Measurements from ENCODE around the gene GLIPR2.

GLIPR2 gene

DNA sequence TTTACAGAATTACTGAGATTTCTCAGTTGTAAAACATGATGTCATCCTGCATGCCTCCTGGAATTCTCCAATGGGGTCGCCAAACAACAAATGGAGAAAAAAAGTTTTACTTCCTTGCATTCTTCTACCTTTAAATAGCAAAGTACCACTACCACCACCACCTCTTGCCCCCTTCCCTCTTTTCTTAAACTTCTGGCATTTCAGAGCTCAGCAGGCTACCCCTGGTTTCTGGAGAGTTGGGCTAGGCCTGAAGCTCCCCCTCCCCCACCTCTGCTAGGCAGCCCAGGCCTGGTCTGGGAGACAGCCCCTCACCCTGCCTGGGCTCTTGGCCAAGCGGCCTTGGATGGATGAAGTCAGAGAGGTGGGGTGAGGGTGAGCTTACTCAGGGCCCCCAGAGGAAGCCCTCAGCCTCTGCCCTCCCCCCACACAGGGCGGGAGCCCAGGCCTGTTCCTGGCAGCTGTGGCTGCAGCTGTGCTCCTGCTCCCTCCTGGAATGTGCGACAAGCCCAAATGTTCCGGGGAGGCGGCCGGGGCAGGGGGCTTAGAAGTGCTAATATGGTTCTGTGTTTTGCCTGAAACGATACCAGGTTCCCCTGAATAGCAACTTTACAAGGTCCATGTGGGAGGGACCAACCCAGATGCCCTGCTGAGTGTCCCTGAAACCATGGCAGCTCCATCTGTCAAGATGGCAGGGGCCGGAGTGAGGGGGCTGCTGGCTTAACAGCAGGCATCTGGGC, 26.7 kb downstream of the GLIPR2 start:
- no peaks in the 10 kb centered on the region for H3K36me3 ChIP-seq (ENCODE audit: control insufficient read depth, insufficient read depth, low read length)
- H3K9me3 ChIP-seq (ENCODE audit: control insufficient read depth, insufficient read depth, low read length) = no peaks in the 10 kb centered on the region
- WGBS (ENCODE audit: insufficient coverage, insufficient read length) = no CpG with 5 or more reads among the region's 9 CpGs
- DNase-seq (ENCODE audit: low read depth, low spot score) = peak; percentile 79
- H3K4me3 ChIP-seq (ENCODE audit: low read length) = no peak overlapping the region
- no peak overlapping the region for H3K27ac ChIP-seq (ENCODE audit: low read length)
- peaks cover 10% of the 10 kb centered on the region for H3K4me1 ChIP-seq (ENCODE audit: control insufficient read depth, insufficient read depth, low read length)
- H3K27me3 ChIP-seq (ENCODE audit: control insufficient read depth, insufficient read depth, low read length) = no peaks in the 10 kb centered on the region

DNA sequence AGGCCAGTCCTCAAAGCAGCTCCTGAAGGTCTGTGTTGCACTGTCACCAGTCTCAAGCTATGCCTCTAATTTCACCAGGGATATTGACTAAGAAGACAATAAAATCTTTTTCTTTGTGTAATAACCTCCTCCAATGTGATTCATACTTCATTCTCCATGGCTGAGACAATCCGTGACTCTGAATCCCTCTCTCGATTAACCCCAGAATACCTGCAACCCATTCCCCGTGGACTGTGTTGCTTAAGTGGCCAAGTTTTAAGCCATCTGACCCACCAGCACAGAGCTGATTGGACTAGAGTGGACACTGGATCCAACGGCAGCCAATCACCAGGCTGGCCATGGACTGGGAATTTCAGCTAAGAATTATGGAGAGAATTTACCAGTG, 27.2 kb downstream of the GLIPR2 start:
- WGBS (ENCODE audit: insufficient coverage, insufficient read length) = no CpG with 5 or more reads among the region's 4 CpGs
- no peaks in the 10 kb centered on the region for H3K9me3 ChIP-seq (ENCODE audit: control insufficient read depth, insufficient read depth, low read length)
- no peak overlapping the region for H3K27ac ChIP-seq (ENCODE audit: low read length)

GRCh38 chr9:36164372-36164771, 27.8 kb downstream of the GLIPR2 start:
- Histone ChIP-seq H3K27ac (ENCODE audit: low read length) (no peak overlapping the region), H3K4me1 (ENCODE audit: control insufficient read depth, insufficient read depth, low read length) (peaks cover 10% of the 10 kb centered on the region), H3K27me3 (ENCODE audit: control insufficient read depth, insufficient read depth, low read length) (no peaks in the 10 kb centered on the region), H3K36me3 (ENCODE audit: control insufficient read depth, insufficient read depth, low read length) (no peaks in the 10 kb centered on the region), H3K4me3 (ENCODE audit: low read length) (no peak overlapping the region), H3K9me3 (ENCODE audit: control insufficient read depth, insufficient read depth, low read length) (no peaks in the 10 kb centered on the region)
- DNase-seq (ENCODE audit: low read depth, low spot score) = no peak
- WGBS (ENCODE audit: insufficient coverage, insufficient read length) = no CpG with 5 or more reads among the region's 6 CpGs

More for the DNA sequence above, 27.2 kb downstream of the GLIPR2 start:
- H3K27me3 ChIP-seq (ENCODE audit: control insufficient read depth, insufficient read depth, low read length) = no peaks in the 10 kb centered on the region
- peaks cover 10% of the 10 kb centered on the region for H3K4me1 ChIP-seq (ENCODE audit: control insufficient read depth, insufficient read depth, low read length)
- no peaks in the 10 kb centered on the region for H3K36me3 ChIP-seq (ENCODE audit: control insufficient read depth, insufficient read depth, low read length)
- no peak overlapping the region for H3K4me3 ChIP-seq (ENCODE audit: low read length)
- no peak for DNase-seq (ENCODE audit: low read depth, low spot score)

- Histone ChIP-seq H3K9me3 (ENCODE audit: control insufficient read depth, insufficient read depth, low read length) (no peaks in the 10 kb centered on the region), H3K27ac (ENCODE audit: low read length) (no peak overlapping the region), H3K36me3 (ENCODE audit: control insufficient read depth, insufficient read depth, low read length) (no peaks in the 10 kb centered on the region), H3K27me3 (ENCODE audit: control insufficient read depth, insufficient read depth, low read length) (no peaks in the 10 kb centered on the region), H3K4me1 (ENCODE audit: control insufficient read depth, insufficient read depth, low read length) (peaks cover 10% of the 10 kb centered on the region), H3K4me3 (ENCODE audit: low read length) (no peak overlapping the region)
- WGBS (ENCODE audit: insufficient coverage, insufficient read length) = no CpG with 5 or more reads among the region's 3 CpGs
- no peak for DNase-seq (ENCODE audit: low read depth, low spot score)
These were observed 28.5 kb downstream of the GLIPR2 start for GRCh38 chr9:36164989-36165388.

- no peaks in the 10 kb centered on the region for H3K36me3 ChIP-seq (ENCODE audit: control insufficient read depth, insufficient read depth, low read length)
- no peak overlapping the region for H3K4me3 ChIP-seq (ENCODE audit: low read length)
- no peak overlapping the region for H3K27ac ChIP-seq (ENCODE audit: low read length)
- no peak for DNase-seq (ENCODE audit: low read depth, low spot score)
- peaks cover 10% of the 10 kb centered on the region for H3K4me1 ChIP-seq (ENCODE audit: control insufficient read depth, insufficient read depth, low read length)
- WGBS (ENCODE audit: insufficient coverage, insufficient read length) = no CpG with 5 or more reads among the region's 12 CpGs
- no peaks in the 10 kb centered on the region for H3K27me3 ChIP-seq (ENCODE audit: control insufficient read depth, insufficient read depth, low read length)
- no peaks in the 10 kb centered on the region for H3K9me3 ChIP-seq (ENCODE audit: control insufficient read depth, insufficient read depth, low read length)
These were observed 29.3 kb downstream of the GLIPR2 start for GRCh38 chr9:36165826-36166167.

DNA sequence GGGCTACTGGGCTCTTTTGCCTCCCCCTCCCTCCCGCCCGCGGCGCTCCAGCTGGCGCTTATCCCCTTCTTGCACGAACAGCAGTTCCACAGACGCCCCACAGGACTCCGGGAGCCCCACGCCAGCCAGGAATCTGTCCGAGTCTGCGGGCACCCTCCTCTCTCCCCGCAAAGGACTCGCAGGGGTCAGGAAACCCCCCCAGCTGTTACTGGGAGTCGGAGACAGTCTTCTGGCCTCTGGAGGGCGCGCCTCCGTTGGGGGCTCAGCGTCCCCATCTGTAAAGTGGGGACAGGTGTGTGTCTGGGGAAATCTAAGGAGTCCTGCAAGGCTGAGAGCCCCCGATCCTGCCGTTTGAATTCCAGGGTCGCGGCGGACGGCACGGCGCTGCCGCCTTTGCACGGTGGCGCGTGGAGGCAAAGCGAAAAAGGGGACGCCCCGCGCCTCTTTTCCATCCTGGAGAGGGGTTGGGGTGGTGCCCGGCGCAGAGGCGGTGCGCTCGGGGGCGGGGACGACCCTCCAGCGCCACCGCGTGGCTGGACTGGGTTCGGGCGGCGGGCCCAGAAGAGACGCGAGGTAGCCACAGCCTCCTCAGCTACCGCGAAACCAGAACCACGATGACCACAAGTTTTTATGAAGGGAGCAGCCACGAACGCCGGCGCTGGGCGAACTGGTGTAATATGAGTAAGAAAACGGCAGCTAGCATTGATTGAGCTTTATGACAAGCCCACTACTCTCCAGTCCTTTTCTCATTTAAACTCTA, 29.8 kb downstream of the GLIPR2 start:
- peak; percentile 70 for DNase-seq (ENCODE audit: low read depth, low spot score)
- no peaks in the 10 kb centered on the region for H3K27me3 ChIP-seq (ENCODE audit: control insufficient read depth, insufficient read depth, low read length)
- peaks cover 10% of the 10 kb centered on the region for H3K4me1 ChIP-seq (ENCODE audit: control insufficient read depth, insufficient read depth, low read length)
- no peak overlapping the region for H3K27ac ChIP-seq (ENCODE audit: low read length)
- no peaks in the 10 kb centered on the region for H3K36me3 ChIP-seq (ENCODE audit: control insufficient read depth, insufficient read depth, low read length)
- no peaks in the 10 kb centered on the region for H3K9me3 ChIP-seq (ENCODE audit: control insufficient read depth, insufficient read depth, low read length)
- no CpG with 5 or more reads among the region's 58 CpGs for WGBS (ENCODE audit: insufficient coverage, insufficient read length)
- H3K4me3 ChIP-seq (ENCODE audit: low read length) = peak overlapping the region; percentile 44; the same call in 1 of the 2 replicates

GRCh38 chr9:36169166-36169565, 32.6 kb downstream of the GLIPR2 start, which contains the start of gene CCIN:
CCIN (plus strand) TSS chr9:36169388; CDS start chr9:36169503, 115 bp downstream.
- no peak within 1 kb of the TSS for H3K4me3 ChIP-seq (ENCODE audit: low read length)
- no CpG with 5 or more reads among the region's 6 CpGs for WGBS (ENCODE audit: insufficient coverage, insufficient read length)
- no peak for DNase-seq (ENCODE audit: low read depth, low spot score)
- H3K36me3 ChIP-seq (ENCODE audit: control insufficient read depth, insufficient read depth, low read length) = no peaks in the 10 kb centered on the region
- peaks cover 3% of the 10 kb centered on the region; the same call in 1 of the 2 replicates for H3K4me1 ChIP-seq (ENCODE audit: control insufficient read depth, insufficient read depth, low read length)
- no peaks in the 10 kb centered on the region for H3K27me3 ChIP-seq (ENCODE audit: control insufficient read depth, insufficient read depth, low read length)
- no peaks in the 10 kb centered on the region for H3K9me3 ChIP-seq (ENCODE audit: control insufficient read depth, insufficient read depth, low read length)
- H3K27ac ChIP-seq (ENCODE audit: low read length) = no peak within 1 kb of the TSS

DNA sequence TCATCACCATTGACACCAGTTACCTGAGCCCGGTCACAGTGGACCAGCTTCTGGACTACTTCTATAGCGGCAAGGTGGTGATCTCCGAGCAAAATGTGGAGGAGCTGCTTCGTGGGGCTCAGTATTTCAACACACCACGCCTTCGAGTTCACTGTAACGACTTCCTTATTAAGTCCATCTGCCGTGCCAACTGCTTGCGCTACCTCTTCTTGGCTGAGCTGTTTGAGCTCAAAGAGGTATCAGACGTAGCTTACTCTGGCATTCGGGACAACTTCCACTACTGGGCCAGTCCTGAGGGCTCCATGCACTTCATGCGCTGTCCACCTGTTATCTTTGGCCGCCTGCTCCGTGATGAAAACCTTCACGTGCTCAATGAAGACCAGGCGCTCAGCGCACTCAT, 33.2 kb downstream of the GLIPR2 start:
- DNase-seq (ENCODE audit: low read depth, low spot score) = no peak
- Histone ChIP-seq H3K4me3 (ENCODE audit: low read length) (no peak overlapping the region), H3K27ac (ENCODE audit: low read length) (no peak overlapping the region), H3K9me3 (ENCODE audit: control insufficient read depth, insufficient read depth, low read length) (no peaks in the 10 kb centered on the region), H3K4me1 (ENCODE audit: control insufficient read depth, insufficient read depth, low read length) (peaks cover 3% of the 10 kb centered on the region; the same call in 1 of the 2 replicates), H3K36me3 (ENCODE audit: control insufficient read depth, insufficient read depth, low read length) (no peaks in the 10 kb centered on the region), H3K27me3 (ENCODE audit: control insufficient read depth, insufficient read depth, low read length) (no peaks in the 10 kb centered on the region)
- WGBS (ENCODE audit: insufficient coverage, insufficient read length) = no CpG with 5 or more reads among the region's 17 CpGs

DNA sequence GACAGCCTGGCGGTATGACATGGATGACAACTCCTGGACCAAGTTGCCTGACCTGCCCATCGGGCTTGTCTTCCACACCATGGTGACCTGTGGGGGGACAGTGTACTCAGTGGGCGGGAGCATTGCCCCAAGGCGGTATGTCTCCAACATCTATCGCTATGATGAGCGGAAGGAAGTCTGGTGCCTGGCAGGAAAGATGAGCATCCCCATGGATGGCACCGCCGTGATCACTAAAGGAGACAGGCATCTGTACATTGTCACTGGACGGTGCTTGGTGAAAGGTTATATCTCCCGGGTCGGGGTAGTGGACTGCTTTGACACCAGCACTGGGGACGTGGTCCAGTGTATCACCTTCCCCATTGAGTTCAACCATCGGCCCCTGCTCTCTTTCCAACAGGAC, 34.0 kb downstream of the GLIPR2 start:
- H3K4me3 ChIP-seq (ENCODE audit: low read length) = no peak overlapping the region
- DNase-seq (ENCODE audit: low read depth, low spot score) = no peak
- no peaks in the 10 kb centered on the region for H3K27me3 ChIP-seq (ENCODE audit: control insufficient read depth, insufficient read depth, low read length)
- H3K9me3 ChIP-seq (ENCODE audit: control insufficient read depth, insufficient read depth, low read length) = no peaks in the 10 kb centered on the region
- WGBS (ENCODE audit: insufficient coverage, insufficient read length) = no CpG with 5 or more reads among the region's 13 CpGs
- no peak overlapping the region for H3K27ac ChIP-seq (ENCODE audit: low read length)
- H3K4me1 ChIP-seq (ENCODE audit: control insufficient read depth, insufficient read depth, low read length) = no peaks in the 10 kb centered on the region
- no peaks in the 10 kb centered on the region for H3K36me3 ChIP-seq (ENCODE audit: control insufficient read depth, insufficient read depth, low read length)

DNA sequence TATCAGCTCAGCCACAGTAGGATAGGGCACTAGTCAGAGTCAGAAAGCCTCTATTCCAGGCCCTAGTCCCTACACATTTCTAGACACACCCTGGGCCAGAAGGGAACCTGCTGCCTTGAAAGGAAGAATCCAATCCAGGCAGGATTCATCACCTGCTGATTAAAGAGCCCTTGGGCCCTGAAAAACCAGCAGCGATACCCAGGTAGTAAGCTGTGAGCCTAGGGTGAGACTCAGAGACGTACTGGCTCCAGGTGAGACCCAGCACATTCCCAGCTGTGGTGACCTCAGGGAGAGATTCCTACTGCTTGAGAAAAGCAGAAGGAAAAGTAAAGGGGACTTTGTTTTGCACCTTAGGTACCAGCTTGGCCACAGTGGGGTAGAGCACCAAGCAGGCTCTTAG, 37.3 kb downstream of the GLIPR2 start:
- no peaks in the 10 kb centered on the region for H3K27me3 ChIP-seq (ENCODE audit: control insufficient read depth, insufficient read depth, low read length)
- H3K4me1 ChIP-seq (ENCODE audit: control insufficient read depth, insufficient read depth, low read length) = no peaks in the 10 kb centered on the region
- DNase-seq (ENCODE audit: low read depth, low spot score) = no peak
- H3K27ac ChIP-seq (ENCODE audit: low read length) = no peak overlapping the region
- H3K36me3 ChIP-seq (ENCODE audit: control insufficient read depth, insufficient read depth, low read length) = no peaks in the 10 kb centered on the region
- WGBS (ENCODE audit: insufficient coverage, insufficient read length) = no CpG with 5 or more reads among the region's 2 CpGs
- H3K9me3 ChIP-seq (ENCODE audit: control insufficient read depth, insufficient read depth, low read length) = no peaks in the 10 kb centered on the region
- H3K4me3 ChIP-seq (ENCODE audit: low read length) = no peak overlapping the region
